ENCODE measurements around the gene ENO2.
"Not testable (repeated sequence)": the region's sequence is repeated elsewhere in the genome, so short reads cannot be mapped to it uniquely, and the experiment has no call there.

ENO2 gene

GRCh38 chr12:6903722-6904121, 10.7 kb upstream of the ENO2 start:
- Histone ChIP-seq H3K36me3 (ENCODE audit: insufficient read depth, low read length) (no peaks in the 10 kb centered on the region), H3K4me1 (ENCODE audit: insufficient read depth, low read length, poor library complexity, severe bottlenecking) (peaks cover 32% of the 10 kb centered on the region), H3K4me3 (ENCODE audit: low read length, poor library complexity, severe bottlenecking) (peak overlapping the region; percentile 91), H3K9me3 (ENCODE audit: insufficient read depth, low read depth, low read length) (no peaks in the 10 kb centered on the region), H3K27me3 (ENCODE audit: insufficient read depth, low read length, poor library complexity, severe bottlenecking) (no peaks in the 10 kb centered on the region), H3K79me2 (ENCODE audit: insufficient read depth, low read length) (no peaks in the 10 kb centered on the region), H4K20me1 (ENCODE audit: insufficient read depth, low read length, poor library complexity, severe bottlenecking) (no peaks in the 10 kb centered on the region), H3K9me2 (replicated peaks; ENCODE audit: low read depth, low read length) (no peaks in the 10 kb centered on the region), H3K4me2 (ENCODE audit: low read depth, low read length, poor library complexity, severe bottlenecking) (peak overlapping the region; percentile 78), H2AFZ (ENCODE audit: low read length) (peak overlapping the region; percentile 82), H3F3A (ENCODE audit: low read depth) (no peaks in the 10 kb centered on the region; the same call in 1 of the 2 replicates), H3K9ac (ENCODE audit: low read depth, low read length, poor library complexity, severe bottlenecking) (peak overlapping the region; percentile 79)
- TF ChIP-seq EZH2phosphoT487 (IDR thresholded peaks at IDR 0.05; ENCODE audit: borderline replicate concordance): no peak
- TF ChIP-seq, protein P1, sequence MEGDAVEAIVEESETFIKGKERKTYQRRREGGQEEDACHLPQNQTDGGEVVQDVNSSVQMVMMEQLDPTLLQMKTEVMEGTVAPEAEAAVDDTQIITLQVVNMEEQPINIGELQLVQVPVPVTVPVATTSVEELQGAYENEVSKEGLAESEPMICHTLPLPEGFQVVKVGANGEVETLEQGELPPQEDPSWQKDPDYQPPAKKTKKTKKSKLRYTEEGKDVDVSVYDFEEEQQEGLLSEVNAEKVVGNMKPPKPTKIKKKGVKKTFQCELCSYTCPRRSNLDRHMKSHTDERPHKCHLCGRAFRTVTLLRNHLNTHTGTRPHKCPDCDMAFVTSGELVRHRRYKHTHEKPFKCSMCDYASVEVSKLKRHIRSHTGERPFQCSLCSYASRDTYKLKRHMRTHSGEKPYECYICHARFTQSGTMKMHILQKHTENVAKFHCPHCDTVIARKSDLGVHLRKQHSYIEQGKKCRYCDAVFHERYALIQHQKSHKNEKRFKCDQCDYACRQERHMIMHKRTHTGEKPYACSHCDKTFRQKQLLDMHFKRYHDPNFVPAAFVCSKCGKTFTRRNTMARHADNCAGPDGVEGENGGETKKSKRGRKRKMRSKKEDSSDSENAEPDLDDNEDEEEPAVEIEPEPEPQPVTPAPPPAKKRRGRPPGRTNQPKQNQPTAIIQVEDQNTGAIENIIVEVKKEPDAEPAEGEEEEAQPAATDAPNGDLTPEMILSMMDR (conservative IDR thresholded peaks at IDR 0.05; ENCODE audit: low read length): no peak

DNA sequence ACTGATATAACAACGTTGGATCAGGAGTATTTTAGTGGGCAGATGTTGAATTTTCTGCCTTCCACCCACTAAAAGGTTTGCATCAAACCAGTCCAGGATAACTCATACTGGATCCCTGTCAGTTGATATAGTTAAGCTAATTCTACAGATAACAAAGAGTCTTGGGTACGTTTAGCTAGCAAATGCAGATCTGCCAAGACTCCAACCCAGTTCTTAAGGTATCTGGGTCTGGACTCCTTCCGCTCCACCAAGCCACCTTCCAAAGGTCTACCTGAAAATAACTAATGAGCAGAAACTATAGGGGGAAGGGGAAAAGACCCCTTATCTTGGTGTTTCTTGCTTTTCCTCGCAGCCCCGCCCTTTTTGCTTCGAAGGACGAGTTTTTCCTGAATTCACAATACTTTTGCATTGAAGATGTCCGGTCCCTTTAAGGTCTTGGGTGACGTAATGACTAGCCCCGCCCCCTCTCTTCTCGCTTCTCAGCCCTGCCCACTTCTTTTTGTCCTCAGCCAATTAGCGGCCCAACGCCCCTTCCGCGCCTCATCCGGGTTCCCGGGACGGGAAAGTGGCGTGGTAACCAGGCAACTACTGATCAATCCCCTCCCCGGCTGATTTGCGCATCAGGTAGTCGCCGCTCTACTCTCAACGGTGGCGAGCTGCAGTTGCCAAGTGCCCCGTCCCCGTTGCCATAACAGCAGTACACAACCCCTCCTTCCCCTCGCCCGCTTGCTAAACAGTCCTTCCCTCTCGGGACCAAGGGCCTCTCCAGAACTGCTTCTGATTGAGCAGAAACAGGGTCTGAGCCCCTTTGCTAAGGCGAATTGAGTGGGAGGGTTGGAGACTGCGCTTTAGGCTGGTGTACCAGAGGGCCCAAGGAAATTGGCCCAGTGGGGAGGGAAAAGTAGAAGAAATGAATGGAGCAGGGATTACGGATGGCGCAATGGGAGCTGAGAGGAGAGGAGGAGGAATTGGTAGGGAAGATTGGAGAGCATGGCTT, 9.8 kb upstream of the ENO2 start, which contains the start of gene LRRC23:
Gene LRRC23 (plus strand): TSS at position 543 of the 997 bp plus-strand sequence. CDS start 812 bp downstream, outside the sequence.
- H3K4me2 ChIP-seq (ENCODE audit: low read depth, low read length, poor library complexity, severe bottlenecking): peak within 1 kb of the TSS; percentile 78
- no peaks in the 10 kb centered on the region for H3K36me3 ChIP-seq (ENCODE audit: insufficient read depth, low read length)
- H3K4me1 ChIP-seq (ENCODE audit: insufficient read depth, low read length, poor library complexity, severe bottlenecking): peaks cover 30% of the 10 kb centered on the region
- peak within 1 kb of the TSS; percentile 82 for H2AFZ ChIP-seq (ENCODE audit: low read length)
- no peaks in the 10 kb centered on the region for H4K20me1 ChIP-seq (ENCODE audit: insufficient read depth, low read length, poor library complexity, severe bottlenecking)
- no peaks in the 10 kb centered on the region; the same call in 1 of the 2 replicates for H3F3A ChIP-seq (ENCODE audit: low read depth)
- no peaks in the 10 kb centered on the region for H3K27me3 ChIP-seq (ENCODE audit: insufficient read depth, low read length, poor library complexity, severe bottlenecking)
- H3K9me3 ChIP-seq (ENCODE audit: insufficient read depth, low read depth, low read length): no peaks in the 10 kb centered on the region
- H3K79me2 ChIP-seq (ENCODE audit: insufficient read depth, low read length): no peaks in the 10 kb centered on the region
- H3K9me2 ChIP-seq (replicated peaks; ENCODE audit: low read depth, low read length): no peaks in the 10 kb centered on the region
- H3K4me3 ChIP-seq (ENCODE audit: low read length, poor library complexity, severe bottlenecking): peak within 1 kb of the TSS; percentile 91
- H3K9ac ChIP-seq (ENCODE audit: low read depth, low read length, poor library complexity, severe bottlenecking): peak within 1 kb of the TSS; percentile 79
- TF ChIP-seq, protein P1 (conservative IDR thresholded peaks at IDR 0.05; ENCODE audit: low read length): no peak
- TF ChIP-seq EZH2phosphoT487 (IDR thresholded peaks at IDR 0.05; ENCODE audit: borderline replicate concordance): no peak

GRCh38 chr12:6905414-6906040, 8.9 kb upstream of the ENO2 start:
- Histone ChIP-seq H3K9ac (ENCODE audit: low read depth, low read length, poor library complexity, severe bottlenecking) (peak overlapping the region; percentile 79), H3K4me1 (ENCODE audit: insufficient read depth, low read length, poor library complexity, severe bottlenecking) (peaks cover 22% of the 10 kb centered on the region), H2AFZ (ENCODE audit: low read length) (no peak overlapping the region), H3K4me3 (ENCODE audit: low read length, poor library complexity, severe bottlenecking) (peak overlapping the region; percentile 91), H3K9me2 (replicated peaks; ENCODE audit: low read depth, low read length) (no peaks in the 10 kb centered on the region), H3K36me3 (ENCODE audit: insufficient read depth, low read length) (no peaks in the 10 kb centered on the region), H4K20me1 (ENCODE audit: insufficient read depth, low read length, poor library complexity, severe bottlenecking) (no peaks in the 10 kb centered on the region), H3K79me2 (ENCODE audit: insufficient read depth, low read length) (no peaks in the 10 kb centered on the region), H3F3A (ENCODE audit: low read depth) (no peaks in the 10 kb centered on the region; the same call in 1 of the 2 replicates), H3K27me3 (ENCODE audit: insufficient read depth, low read length, poor library complexity, severe bottlenecking) (no peaks in the 10 kb centered on the region), H3K4me2 (ENCODE audit: low read depth, low read length, poor library complexity, severe bottlenecking) (peak overlapping the region; percentile 78), H3K9me3 (ENCODE audit: insufficient read depth, low read depth, low read length) (no peaks in the 10 kb centered on the region)
- no peak for TF ChIP-seq EZH2phosphoT487 (IDR thresholded peaks at IDR 0.05; ENCODE audit: borderline replicate concordance)
- TF ChIP-seq, protein P1 (conservative IDR thresholded peaks at IDR 0.05; ENCODE audit: low read length): no peak

- H3K9me3 ChIP-seq (ENCODE audit: insufficient read depth, low read depth, low read length); H3K4me2 ChIP-seq (ENCODE audit: low read depth, low read length, poor library complexity, severe bottlenecking); H3K79me2 ChIP-seq (ENCODE audit: insufficient read depth, low read length); H2AFZ ChIP-seq (ENCODE audit: low read length); H3K4me3 ChIP-seq (ENCODE audit: low read length, poor library complexity, severe bottlenecking); H3F3A ChIP-seq (ENCODE audit: low read depth); H3K36me3 ChIP-seq (ENCODE audit: insufficient read depth, low read length); H3K9me2 ChIP-seq (replicated peaks; ENCODE audit: low read depth, low read length); H3K9ac ChIP-seq (ENCODE audit: low read depth, low read length, poor library complexity, severe bottlenecking); H4K20me1 ChIP-seq (ENCODE audit: insufficient read depth, low read length, poor library complexity, severe bottlenecking); H3K27me3 ChIP-seq (ENCODE audit: insufficient read depth, low read length, poor library complexity, severe bottlenecking): not testable (repeated sequence)
- H3K4me1 ChIP-seq (ENCODE audit: insufficient read depth, low read length, poor library complexity, severe bottlenecking): peaks cover 23% of the 10 kb centered on the region
These were observed 6.2 kb upstream of the ENO2 start for GRCh38 chr12:6908141-6908540.
